Measurements from ENCODE around the gene TGM5.
"Not testable (repeated sequence)": the region's sequence is repeated elsewhere in the genome, so short reads cannot be mapped to it uniquely, and the experiment has no call there.

Gene TGM5

GRCh38 chr15:43275740-43276562, 9.2 kb upstream of the TGM5 start:
- DNase-seq: no peak

DNA sequence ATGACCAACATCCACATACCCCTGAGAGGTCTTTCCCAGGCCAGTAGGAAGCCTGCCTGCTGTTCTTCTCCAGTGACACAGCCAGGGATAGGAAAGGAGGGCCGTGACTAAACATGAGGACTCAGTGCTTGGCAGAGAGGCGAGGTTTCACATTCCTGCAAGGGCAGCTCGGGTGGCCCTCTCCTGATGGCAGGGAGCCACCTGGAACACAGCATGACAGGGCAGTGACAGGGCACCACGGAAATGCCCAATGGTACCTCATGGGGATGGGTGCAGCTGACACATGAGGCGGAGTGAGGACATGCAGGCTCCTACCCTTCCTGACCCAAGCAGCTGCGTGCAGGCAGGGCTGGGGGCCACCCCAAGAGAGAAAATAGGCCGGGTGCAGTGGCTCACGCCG, 7.4 kb upstream of the TGM5 start:
- no peak for DNase-seq

- no peak for DNase-seq
Measured at GRCh38 chr15:43273243-43273642, 6.5 kb upstream of the TGM5 start.

- not testable (repeated sequence) for DNase-seq
Measured at GRCh38 chr15:43271908-43272307, 5.2 kb upstream of the TGM5 start.

- peak; percentile 20 to 66 for DNase-seq
Measured at GRCh38 chr15:43270676-43271306, 4.1 kb upstream of the TGM5 start.

DNA sequence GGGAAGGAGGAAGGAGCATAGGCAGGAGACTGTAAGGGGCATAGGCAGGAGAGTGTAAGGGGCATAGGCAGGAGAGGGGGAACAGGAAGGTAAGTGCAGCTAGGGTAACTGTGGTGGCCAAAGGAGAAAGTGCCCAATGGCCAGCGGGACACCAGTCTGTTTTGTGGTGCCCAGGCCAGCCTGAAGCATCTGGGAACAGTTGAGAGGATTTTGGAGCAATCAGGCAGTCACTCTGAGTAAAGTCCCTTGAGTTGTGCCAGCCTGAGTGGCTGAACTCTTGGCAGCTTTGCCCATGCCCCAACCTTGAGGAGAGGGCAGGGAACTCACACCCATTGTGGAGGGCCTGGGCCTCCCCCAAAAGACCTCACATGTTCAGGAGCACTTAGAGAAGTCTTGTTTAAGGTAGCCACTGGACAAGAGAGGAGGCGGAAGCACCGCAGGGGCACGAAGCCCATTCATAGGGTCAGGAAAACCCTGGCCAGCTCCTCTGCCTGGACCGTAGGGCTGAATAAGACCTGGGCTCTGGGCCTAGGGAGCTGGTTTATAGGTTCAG, 3.5 kb upstream of the TGM5 start:
- no peak for DNase-seq

DNA sequence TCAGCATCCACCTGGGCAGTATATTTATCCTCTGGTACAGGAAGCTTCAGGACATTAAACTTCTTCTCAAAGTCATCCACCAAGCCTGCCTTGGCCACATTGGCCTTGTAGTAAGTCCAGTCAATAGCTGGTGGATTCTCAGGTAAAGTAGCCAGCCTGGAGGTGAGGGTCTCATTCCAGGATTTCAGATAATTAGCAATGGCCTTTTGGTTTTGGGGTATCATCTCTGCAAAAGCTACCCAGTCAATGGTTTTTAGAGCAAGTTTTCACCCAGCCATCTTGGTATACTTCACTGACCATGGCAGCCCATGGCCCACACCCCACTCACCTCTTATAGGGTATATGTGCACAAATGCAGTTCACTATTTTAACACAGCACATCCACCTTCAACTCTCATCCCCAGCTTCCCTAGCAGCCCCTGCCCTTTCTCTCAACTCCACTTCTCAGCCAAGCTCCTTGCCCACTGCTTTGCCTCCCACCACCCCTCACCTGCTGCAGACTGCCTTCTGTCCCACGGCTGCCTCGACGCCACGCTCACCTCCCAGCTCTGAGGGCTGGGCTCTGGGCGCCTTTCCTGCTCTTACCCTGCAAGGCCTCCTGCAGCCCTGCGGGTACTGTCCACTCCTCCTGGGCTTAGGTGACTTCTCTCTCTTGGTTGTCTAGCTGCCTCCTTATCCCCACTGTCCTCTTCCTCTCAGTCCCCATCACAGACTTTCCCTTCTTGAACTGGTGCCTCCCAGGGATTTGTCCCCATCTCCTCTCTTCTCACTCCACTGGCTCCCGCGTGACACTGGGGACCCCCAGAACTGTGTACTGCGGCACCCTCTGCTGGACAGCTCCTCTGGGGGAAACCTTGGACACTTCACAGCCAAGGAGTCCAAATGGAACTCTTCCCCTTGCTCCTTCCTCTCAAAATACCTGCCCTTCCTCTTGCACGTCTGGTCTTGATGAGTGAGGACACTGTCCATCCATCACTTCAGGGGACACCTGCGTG, 1.7 kb upstream of the TGM5 start:
- no peak for DNase-seq

DNA sequence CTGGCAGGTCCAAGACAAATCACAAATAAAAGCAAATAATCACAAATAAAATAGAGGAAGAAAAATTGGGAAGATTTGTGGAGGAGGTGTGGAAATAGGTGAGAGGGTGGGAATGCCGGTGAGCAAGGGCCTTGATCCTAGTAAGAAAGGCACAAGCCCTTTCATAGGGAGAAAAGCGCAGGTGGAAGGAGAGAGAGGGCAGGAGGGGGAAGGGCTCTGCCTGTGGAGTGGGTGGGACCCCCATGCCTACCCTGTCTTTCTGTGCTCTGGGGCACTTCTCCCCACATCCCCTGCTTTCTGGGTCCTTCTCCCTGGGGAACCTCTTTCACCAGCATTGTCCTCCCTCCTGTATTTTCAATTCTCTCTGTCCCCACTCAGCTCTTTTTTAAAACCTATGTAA, 711 bp upstream of the TGM5 start:
- no peak for DNase-seq

- DNase-seq: no peak
Measured at GRCh38 chr15:43266386-43266785, 342 bp downstream of the TGM5 start.

DNA sequence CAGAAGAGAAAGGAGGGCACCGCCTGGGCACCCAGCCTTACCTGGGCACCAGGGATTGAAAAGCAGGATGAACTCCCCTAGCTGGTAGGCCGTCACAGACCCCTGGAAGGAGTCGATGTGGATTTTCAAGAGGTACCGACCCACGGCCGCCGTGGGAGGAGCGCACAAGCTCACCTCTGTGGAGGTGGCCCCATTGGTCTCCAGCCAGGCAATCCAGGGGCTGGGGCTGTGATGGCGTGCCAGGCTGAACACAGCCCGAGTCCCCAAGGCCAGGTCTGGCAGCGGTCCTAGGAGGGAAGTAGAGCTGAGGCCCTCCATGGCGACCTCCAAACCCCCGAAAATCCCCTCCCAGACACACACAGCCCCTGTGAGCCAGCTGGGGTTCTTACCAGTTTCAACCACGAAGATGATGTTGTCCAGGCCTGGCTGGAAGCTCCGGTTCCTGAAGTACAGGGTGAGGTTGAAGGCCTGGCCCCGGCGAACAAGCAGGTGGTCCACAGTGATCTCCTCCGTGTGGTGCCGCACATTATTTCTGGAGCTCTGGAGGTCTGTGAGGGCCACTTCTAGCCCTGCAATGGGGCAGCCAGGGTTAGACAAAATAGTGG, 6.6 kb downstream of the TGM5 start:
- no peak for DNase-seq

- no peak for DNase-seq
Measured at GRCh38 chr15:43258781-43259180, 7.9 kb downstream of the TGM5 start.

GRCh38 chr15:43256341-43256740, 10.4 kb downstream of the TGM5 start:
- no peak for DNase-seq

DNA sequence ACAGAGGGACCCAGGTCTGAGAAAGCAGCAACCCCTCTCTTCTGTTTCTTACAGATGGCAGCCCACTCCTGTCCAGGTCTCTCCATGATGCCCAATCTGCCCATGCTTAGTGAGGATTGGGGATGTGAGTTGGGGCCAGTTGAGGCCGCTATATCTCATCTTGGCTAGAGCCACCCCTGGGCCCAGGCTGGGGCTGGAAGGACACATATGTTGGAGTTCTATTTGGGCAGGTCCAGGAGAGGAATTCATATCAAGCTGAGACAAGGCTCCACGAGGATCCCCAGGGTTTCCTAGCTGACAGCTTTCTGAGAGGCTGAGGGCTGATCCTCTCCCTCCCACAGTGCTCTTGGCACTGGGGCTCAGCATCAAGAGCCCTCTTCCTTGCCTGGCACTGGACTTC, 11.4 kb downstream of the TGM5 start:
- DNase-seq: no peak

- peak; percentile 15 to 61 for DNase-seq
Measured at GRCh38 chr15:43253431-43254403, 13.0 kb downstream of the TGM5 start.

DNA sequence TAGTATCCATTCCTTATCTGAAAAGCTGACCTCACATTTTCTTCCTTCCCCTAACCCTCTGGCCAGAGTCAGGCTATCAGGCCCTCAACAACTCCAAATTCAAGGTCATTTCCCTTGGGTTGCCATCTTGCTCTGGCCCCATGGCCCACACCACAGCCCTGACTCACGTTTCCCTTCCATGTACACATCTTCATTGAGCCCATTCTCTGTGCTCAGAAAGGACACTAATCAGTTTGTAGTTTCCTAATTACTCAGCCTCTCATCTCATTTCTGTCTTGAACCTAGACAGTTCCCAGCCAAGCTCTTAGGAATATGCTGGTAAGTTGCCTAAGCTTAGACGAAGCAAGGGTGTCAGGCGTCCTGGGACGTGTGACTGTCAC, 14.9 kb downstream of the TGM5 start:
- no peak for DNase-seq

- no peak for DNase-seq
Measured at GRCh38 chr15:43251185-43251870, 15.4 kb downstream of the TGM5 start.

DNA sequence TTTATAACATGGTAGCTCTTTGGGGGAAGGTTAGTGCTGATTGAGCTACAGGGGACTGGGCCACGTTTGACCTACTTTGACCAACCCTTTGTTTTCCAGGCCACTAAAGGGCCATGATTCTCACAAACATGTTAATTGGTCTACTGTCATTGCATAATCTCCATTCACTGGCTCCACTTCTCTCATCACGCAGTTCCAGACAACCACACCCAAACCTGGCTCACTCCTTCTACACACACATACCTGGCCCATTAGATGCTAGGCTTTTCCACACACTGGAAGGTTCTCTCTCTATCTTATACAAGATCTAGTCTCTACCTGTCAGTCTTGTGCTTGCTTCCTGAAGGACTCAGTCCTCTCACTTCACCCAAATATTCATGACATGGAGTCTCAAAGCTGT, 15.9 kb downstream of the TGM5 start:
- no peak for DNase-seq

DNA sequence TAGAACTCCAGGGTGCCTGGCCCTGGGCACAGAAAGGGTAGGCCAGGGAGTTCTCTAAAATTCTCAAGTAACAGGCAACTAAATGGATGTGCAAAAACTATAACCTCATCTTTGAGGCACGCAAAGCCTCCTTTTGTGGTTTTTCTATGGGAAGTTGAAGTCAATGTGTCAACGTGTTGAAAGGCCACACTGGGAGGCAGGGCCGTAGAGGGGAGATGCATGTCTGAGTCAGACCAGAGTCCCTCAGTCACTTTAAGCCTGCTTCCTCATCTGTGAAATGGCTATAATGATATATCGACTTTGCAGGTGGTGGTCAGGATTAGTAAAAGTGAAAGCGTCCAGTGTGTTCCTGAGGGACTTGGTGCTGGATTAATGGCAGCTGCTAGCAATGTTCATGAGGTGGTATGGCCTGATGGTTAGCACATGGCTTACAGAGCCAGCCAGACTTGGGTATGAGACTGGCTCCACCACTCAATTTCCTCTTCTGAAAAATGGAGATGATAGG, 17.0 kb downstream of the TGM5 start:
- peak in 1 of 2 donors; percentile 24 for DNase-seq

DNA sequence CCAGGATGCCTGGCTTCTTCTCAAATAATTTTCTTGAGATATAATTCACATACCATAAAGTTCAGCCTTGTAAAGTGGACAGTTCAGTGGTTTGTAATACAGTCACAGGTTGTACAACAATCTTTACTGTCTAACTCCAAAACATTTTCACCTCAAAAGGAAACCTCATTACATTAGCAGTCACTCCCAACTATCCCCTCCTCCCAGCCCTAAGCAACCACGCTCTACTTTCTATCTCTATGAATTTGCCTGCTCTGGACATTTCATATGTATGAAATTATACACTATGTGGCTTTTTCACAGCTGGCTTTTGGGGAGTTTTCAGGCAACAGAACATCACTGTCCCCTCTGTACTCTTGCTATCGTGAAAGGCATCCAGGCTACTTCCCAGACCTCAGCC, 17.5 kb downstream of the TGM5 start:
- DNase-seq: no peak

DNA sequence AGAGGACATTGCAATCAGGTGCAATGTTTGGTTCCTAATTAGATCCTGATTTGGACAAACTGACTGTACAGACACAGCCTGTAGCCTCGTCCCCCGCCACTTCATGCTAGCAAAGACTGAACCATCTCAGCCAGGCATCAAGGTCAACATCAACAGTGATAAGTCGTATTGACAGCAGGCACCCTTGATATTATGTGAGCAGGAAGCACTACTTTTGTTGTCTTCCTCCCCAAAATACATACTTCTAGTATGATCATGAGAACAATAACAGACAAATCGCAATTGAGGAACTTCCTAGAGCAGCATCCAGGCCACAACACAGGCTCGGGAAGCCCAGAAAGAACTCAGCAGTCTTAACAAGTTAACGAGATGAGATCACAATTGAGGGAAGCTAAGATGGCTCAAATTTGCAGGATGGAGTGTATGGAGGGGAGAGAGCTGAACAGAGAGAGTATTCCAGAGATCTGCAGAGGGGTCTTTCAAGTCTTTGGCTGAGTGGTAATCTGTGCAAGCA, 20.4 kb downstream of the TGM5 start:
- no peak for DNase-seq

All from CD4-positive, alpha-beta T cell treated with Interleukin-1 beta for 1 hour (primary cell).